ENCODE data around the gene TSPAN5.
"Not testable (repeated sequence)": the region's sequence is repeated elsewhere in the genome, so short reads cannot be mapped to it uniquely, and the experiment has no call there.

The TSPAN5 gene

DNA sequence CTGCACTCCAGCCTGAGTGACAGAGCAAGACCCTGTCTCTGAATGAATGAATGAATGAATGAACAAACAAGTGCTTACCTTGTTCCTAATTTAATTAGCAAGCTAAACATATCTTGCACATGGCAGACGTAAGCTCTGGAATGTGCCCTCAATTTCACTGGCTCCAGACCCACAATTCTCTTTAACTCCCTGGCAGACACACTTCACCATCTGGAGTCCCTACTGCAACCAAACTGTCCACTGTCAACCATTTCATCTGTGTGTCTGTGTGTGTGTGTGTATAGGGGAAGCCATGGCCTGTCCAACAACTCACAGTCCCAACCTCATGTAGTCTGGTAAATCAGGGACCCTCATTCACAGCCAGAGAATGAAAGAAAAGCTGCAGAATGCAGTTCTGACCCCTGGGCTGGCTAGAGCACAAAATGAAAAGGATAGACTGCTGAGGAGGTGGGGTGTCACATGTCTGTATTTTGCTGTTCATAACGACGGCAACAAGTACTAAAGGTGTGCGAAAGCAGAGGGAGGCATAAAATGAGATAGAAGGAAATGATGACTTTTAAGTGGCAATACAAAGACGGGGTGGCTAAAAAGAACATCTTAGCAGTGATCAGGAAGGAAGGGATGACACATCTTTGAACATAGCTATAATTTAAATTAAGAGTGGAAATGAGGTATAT is 114.1 kb downstream of the TSPAN5 start:
- ATAC-seq: peak; percentile 17 to 32

DNA sequence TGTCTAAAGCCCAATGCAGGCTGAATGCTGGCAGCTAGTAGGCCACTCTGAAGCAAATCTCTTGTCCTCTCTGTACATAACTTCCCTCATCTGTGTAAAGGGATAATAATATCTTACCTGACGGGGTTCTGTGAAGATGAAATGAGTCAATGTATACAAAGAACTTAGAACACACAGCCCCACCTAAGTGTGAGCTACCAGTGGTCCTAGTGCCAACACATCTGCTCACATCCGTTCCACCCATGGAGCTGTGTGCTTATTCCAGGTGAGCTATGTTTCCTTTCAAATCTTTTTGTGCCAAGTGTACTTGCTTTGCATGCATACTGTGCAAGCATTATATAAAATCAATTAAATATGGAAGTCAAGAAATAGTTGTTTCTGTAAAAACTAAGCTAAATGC is 116.4 kb downstream of the TSPAN5 start:
- ATAC-seq: no peak

DNA sequence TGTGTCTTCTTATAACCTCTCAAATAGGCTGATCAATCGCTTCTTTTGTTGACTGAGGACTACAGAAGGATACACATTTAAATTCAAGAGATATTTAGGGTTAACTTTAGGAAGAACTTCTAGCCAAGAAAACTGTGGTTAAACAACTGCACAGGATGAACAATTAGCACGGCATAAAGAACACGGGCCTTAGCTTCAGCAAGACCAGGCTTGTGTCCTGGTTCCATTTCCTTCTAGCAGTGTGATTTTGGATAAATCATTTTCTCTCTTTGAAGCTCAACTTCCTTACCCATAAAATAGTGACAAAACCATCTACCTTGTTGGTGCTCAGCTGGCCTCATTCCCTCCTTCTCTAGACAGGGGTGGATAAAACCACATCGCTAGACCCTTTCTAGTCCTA is 117.6 kb downstream of the TSPAN5 start:
- no peak for ATAC-seq

DNA sequence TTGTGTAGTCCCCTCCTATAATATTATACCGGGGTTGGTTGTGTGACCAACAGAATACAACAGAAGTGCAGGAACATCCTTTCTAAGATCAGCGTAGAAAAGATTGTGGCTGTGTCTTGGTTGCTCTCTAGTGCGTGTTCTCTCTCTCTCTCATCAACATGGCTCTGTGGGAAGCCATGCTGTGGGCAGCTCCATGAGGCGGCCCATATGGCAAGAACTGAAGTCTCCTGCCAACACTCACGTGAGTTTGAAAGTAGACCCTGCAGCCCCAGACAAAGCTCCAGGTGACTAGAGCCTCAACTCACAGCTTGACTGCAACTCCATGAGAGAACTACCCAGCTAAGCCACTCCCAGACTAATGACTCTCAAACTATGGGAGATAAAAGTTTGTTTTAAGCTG is 118.7 kb downstream of the TSPAN5 start:
- no peak for ATAC-seq

DNA sequence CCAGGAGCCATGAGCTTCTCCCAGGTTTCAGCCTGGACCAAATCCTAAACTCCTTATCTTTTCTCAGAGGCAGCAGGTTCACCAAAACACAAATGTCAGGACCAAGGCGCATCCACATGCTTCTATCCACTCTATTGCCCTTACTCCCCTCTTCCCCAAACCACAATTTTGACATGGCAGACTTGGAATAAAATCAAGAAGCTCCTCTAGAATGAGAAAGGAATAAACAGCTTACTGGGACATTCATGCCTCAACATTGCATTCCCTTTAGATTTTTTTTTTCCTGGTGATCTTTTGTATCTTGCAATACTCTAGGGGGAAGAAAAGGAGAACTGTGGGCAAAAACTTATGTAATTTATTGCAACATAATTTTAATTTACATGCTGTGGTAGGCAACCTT is 119.1 kb downstream of the TSPAN5 start:
- no peak for ATAC-seq

DNA sequence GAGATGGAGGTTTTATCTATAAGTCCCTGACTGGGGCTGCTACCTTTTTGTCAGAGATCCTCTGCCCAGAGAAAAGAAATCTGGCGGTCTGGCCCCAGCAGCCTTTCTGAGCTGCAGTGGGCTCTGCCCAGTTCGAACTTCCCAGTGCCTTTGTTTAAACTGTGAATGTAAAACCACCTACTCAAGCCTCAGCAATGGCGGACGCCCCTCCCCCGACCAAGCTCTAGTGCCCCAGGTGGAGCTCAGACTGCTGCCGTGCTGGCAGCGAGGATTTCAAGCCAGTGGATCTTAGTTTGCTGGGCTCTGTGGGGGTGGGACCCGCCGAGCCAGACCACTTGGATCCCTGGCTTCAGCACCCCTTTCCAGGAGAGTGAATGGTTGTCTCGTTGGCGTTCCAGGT is 121.8 kb downstream of the TSPAN5 start:
- no peak for ATAC-seq

DNA sequence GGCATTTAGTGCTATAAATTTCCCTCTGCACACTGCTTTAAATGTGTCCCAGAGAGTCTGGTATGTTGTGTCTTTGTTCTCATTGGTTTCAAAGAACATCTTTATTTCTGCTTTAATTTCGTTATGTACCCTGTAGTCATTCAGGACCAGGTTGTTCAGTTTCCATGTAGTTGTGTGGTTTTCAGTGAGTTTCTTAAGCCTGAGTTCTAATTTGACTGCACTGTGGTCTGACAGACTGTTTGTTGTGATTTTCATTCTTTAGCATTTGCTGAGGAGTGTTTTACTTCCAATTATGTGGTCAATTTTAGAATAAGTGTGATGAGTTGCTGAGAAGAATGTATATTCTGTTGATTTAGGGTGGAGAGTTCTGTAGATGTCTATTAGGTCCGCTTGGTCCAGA is 124.3 kb downstream of the TSPAN5 start:
- not testable (repeated sequence) for ATAC-seq

DNA sequence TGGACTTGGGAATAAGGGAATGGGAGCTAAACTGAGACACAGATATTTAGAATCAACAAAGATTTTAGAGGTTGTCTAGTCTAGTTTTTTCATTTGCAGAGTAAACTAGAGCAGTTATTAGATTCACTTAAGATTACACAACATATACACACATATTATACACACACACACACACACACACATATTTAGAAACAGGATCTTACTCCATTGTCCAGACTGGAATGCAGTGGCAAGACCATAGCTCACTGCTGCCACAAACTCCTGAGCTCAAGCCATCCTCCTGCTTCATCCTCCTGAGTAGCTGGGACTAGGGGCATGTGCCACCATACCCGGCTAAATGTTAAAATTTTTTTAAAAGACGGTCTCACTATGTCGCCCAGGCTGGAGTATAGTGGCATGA is 127.8 kb downstream of the TSPAN5 start:
- no peak for ATAC-seq

DNA sequence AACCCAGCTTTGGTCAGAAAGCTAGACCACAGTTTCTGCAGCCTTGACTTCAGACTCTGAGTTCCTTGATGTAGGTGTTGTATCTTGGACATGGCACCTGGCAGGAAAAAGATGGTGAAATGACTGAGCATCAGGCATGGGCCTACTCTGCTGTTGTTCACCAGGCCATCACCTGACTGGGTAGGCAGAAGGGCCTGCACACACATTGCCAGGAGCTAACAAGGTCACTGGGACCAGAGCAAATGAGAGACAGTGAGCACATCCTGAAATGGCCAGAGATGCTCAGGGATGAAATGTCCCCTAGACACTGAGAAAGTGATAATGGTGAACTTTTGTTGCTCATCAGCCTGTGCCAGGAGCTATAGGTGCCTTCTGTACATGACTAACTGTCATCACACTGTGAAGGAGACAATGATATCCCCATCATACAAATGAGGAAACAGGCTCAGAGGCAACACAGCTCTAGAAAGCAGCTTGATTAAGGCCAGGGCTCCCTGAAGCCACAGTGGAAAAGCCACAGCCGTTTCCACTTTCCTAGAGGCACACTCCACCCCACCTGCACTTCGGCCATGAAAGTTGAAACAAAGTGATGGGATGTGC is 128.3 kb downstream of the TSPAN5 start:
- ATAC-seq: no peak

DNA sequence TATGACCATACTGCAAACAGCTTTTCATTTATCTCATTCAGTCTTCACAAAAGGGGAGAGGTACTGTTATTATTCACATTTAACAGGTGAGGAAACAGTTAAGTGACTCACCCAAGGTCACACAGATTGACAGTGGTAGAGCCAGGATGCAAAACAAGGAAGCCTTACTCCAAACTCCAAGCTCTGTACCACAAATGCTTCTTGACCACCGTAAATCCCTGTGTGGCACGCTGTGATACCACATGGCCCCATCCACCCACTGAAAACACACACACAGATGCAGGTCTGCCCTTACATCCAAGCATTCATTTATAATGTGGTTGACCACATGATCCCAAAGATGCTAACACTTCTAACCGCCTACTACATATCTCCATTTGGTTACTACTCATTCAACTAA is 129.5 kb downstream of the TSPAN5 start:
- peak; percentile 6 to 41 for ATAC-seq

DNA sequence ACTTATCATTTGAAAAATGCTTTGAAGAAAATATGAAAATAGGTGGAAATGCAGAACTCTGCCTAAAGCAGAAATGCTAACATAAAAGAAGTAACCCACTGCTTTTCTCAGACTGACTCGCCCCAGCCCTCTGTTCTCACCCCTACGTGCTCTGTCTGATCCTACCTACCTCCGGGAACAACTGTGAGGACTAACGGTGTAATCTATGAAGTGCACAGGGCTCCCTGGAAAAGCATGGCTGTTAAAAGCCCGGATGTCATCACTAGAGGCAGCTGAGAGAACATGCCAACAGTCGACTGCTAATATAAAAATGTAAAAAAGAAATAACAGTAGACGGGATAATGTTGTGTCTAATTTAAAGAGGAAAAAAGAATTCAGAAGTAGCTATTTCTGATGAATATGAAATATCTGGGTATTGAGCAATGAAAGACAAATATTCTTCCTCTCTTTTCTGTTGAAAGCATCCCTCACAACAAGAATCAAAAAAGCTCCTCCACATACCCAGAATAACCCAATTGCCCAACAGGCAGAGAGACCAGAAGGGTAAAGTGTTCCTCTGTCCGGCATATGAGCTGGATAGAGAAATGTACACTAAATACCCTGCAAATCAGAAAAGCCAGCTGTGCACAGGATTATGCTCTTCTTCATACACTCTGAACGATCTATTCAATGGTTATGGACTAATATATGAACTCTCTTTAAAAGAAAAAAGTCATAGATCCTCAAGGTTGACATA is 130.7 kb downstream of the TSPAN5 start:
- ATAC-seq: no peak

DNA sequence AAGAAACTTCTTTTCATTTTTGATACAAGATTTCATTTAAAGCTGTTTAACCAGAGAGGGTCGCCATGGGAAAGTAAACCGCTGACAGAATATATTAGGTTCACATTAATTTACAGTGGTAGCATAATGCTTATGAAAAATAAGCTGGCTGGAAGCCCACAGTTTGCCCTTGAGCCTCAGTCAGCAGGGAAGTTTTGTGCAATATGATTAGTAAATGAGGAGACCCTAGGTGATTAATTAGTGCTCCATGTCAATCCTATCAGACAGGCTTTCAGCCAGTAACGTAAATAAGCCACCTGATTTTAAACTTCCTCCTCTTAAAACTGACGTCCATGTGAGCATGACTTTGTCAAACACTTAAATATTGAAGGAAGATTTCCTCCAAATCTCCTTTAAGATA is 134.2 kb downstream of the TSPAN5 start:
- ATAC-seq: no peak

DNA sequence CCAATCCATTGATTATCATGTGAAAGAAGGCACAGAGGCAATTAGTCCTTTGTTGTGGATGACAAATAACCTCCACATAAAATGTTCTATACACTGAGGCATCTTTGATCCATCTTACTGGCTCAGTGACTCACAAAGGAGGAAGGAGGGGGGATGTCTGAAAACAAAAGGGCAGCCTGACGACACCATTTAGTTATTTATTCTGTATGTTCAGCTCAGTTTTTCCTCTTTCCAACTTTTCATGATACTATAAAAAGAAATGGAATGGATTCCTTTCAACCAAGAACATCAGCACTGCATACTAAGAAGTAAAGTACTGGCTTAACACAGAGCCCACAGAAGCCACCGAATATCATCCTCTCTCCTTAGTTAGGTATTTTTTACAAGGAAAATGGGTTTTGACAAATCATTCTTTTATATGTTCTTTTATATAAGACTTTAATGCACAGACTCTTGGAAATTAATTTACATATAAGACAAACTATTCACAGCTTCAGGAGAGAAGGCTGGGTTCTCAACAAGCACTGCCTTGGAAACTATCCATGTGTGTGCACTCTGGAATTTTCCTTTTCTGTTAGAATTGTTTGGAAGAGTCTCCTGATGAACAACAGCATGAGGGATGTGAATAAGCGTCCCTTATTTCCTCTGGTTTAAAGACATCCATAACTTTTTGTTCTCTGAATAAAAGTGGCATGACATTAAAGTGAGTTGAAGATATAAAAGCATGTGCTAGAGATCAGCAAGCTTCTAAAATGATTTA is 135.6 kb downstream of the TSPAN5 start:
- ATAC-seq: peak in 1 of 2 donors; percentile 52

DNA sequence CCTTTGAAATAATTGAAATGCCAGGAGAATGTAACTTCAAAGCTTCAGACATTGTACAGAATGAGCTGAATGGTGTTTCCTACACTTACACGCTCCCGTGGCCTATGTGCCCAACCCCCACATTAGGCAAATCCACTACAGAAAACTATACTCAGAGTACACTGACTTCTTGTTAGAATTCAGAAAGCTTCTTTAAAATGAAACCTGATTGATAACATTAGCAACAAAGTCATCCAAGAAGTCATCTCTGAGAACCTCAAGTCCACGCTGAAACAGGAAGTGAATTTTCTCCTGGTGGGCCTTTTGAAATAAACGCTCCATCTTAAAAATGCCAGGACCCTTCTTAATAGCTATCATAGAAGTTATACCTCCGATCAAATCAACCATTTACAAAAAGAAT is 136.3 kb downstream of the TSPAN5 start:
- ATAC-seq: peak in 1 of 2 donors; percentile 52

DNA sequence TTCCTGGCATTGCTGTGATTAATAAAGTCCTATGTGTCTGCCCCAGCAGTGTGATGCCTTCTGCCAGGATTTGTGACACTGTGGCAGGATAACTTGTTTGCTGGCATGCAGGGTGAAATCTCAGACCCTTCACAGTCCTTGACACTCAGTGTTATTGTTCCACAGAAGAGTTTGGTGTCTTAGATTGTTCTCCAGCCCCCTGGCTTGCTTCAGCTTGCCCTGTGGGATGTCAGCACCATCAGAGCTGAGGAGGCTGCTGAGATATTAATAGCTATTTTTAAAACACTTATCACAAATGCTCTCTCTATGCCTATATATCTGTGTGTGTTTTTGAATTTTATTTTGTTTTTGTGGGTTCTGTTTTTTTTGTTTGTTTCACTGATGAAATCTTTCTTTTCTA is 136.9 kb downstream of the TSPAN5 start:
- no peak for ATAC-seq

DNA sequence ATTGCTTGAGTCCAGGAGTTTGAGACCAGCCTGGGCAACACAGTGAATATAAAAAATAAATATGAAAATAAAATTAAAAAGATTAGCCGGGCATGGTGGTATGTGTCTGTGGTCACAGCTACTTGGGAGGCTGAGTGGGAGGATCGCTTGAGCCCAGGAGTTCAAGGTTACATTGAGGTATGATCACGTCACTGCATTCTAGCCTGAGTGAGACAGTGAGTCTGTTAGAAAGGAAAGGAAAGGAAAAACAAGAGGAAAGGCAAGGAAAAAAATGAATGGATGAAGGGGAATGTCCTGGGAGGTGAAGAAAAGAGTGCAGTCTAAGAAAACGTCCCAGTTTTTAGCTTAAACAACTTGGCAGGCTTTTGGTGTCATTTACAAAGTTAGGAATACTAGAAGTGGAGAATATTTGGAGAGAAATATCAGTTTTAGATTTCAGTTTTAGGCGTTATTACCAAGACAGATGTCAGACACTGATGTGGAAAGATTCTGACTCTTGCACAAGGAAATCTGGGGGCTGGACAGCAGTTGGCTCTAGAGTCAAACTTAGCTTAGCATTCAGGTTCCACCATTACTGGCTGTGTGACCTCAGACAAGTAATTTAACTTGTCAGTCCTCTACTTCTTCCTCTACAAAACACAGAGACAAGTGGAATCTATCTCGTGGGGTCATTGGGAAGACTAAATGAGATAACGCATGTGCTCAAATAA is 139.0 kb downstream of the TSPAN5 start:
- ATAC-seq: no peak

DNA sequence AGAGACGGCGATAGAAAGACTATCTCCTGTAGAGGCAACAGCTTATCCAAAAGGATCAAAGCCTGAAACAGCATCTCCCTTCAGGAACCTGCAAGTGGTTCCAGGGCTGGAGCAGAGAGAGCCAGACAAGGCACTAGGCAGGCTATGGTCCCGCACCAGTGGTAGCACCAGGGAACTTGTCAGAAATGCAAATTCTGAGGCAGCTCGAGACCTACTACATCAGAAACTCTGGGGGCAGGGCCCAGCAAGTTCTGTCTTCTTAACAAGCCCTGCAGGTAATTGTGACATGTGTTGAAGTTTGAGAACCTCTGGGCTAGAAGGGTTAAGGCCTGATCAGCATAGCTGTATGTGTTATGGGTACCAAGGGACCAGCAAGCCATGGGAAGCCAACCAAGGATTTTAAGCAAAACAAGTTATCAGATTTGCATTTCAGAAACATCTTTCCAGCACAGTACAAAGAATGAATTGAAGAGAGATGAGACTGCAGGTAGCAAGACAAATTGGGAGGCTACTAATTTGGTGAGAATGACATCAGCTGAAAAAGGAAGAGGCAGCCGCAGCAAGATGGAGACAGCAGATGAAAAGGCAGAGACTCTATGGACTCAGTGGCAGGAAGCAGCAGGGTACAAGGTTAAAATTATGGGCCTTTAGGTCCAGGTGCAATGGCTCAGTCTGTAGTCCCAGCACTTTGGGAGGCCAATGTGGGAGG is 139.7 kb downstream of the TSPAN5 start:
- peak in 1 of 2 donors; percentile 21 for ATAC-seq

DNA sequence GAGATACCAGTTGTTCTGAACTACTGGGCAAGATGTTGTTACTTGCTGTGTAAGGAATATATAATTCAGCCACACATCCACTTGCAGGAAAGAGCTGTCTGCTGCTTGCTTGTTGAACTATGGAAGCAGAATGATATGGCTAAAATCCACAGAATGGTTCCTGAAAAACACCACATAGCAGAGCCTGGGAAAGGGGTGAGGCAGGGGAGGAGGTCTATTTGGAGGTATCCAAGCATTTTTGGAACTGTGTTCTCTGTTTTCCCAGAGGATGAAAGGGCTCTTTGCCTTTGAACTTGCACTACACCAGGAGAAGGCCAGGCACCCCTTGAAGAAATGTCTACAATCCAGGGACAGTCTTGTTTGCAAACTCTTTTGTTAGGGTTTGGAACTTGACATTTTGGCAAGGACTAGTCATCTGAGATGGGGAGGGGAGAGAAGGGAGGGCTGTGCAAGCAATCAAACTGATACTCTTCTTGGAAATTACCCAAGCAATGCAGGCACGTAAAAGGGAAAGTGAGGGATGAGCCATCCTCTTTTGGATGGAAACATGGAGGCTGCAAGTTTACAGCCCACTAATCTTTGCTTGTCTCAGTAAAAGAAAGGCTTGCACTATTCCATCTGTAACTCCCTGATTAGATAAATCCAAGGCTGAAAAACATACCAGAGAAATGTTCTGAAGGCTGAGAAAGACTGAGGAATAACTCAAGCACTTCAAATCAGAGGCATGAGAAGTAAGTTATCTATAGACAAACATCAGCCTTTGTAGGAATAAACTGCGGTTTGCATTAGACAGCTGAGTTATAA is 141.0 kb downstream of the TSPAN5 start:
- no peak for ATAC-seq

DNA sequence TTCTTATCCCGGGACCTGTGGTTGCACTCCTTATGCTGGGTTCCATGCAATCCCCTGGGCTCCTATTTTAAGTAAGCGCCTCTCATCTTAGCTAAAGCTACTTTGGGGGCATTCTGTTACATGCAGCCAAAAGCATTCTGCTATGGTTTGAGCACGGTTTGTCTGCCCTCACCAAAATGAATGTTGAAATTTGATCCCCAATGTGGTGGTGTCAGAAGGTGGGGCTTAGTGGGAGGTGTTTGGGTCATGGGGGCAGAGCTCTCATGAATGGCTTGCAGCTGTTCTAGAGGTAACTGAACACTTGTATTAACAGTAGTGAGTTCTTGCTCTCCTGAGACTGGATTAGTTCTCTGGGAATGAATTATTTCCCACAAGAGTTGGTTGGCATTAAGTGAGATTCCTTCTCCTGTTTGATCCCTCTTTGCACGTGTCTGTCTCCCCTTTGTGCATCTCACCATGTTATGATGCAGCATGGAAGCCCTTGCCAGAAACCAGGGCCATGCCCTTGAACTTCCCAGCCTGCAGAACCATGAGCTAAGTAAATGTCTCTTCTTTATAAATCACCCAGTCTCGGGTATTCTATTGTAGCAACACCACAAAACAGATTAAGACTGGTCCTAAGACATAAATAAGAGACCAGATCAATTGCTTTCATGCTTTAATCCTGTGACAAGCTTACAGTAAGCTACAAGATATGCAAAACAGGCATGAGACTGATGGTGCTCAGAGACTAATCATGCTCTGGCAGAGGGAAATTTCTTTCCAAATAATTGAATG is 141.8 kb downstream of the TSPAN5 start:
- ATAC-seq: no peak

DNA sequence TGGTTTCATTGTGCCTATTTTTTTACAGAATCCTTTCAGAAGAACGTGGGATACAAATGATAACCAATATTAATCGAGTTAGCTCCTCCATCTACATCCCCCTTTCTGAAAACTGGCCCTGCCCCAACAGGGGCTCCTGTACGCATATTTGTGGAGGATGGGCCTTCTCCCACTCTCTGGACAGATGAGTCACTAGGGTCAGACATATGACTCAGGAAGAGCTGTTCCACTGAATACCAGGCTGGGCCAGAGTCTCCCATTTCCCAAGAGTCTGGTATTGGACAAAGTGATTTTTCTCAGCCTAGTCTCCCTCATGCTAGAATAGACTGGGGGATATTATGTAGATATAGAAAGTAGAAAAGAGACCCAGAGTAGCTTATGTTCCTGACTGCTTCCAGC is 142.4 kb downstream of the TSPAN5 start:
- no peak for ATAC-seq

DNA sequence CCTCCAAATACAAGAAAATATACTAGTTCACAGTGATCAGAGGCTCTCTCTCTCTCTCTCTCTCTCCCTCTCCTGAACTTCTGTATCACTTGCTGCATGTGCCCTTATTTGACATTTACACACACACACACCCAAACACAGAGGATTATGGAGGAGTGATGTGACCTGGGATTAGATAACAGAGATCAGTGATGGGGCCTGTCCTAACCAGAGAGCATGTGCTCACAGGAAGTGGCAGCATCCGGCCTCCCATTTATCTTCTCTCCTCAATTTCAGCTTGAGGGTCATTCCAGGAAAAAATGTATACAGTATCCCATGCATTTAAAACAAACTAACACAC is 143.0 kb downstream of the TSPAN5 start:
- no peak for ATAC-seq
